ENCODE results near the gene LHX8.
"Not testable (repeated sequence)": the region's sequence is repeated elsewhere in the genome, so short reads cannot be mapped to it uniquely, and the experiment has no call there.

LHX8 gene

GRCh38 chr1:75099581-75099980 is 34.6 kb upstream of the LHX8 start:
- H3K27ac ChIP-seq = no peak overlapping the region
- no peak overlapping the region for H3K4me2 ChIP-seq (ENCODE audit: low read length)
- no peaks in the 10 kb centered on the region for H3K27me3 ChIP-seq (ENCODE audit: control insufficient read depth, insufficient read depth, low read length)
- H3K36me3 ChIP-seq (ENCODE audit: control insufficient read depth, insufficient read depth, low read length) = no peaks in the 10 kb centered on the region
- H2AFZ ChIP-seq = no peak overlapping the region
- no peak overlapping the region for H3K9ac ChIP-seq
- H3K4me1 ChIP-seq = no peaks in the 10 kb centered on the region
- H3K9me3 ChIP-seq (ENCODE audit: control insufficient read depth, low read length) = no peaks in the 10 kb centered on the region
- TF ChIP-seq CTCF (IDR thresholded peaks at IDR 0.05) = no peak
- no peak overlapping the region for H3K4me3 ChIP-seq (ENCODE audit: low read depth, low read length)
- H3K79me2 ChIP-seq = no peaks in the 10 kb centered on the region

- no peaks in the 10 kb centered on the region for H3K4me1 ChIP-seq
- no peak overlapping the region for H2AFZ ChIP-seq
- no peak overlapping the region for H3K27ac ChIP-seq
- no peak overlapping the region for H3K4me2 ChIP-seq (ENCODE audit: low read length)
- H3K79me2 ChIP-seq = no peaks in the 10 kb centered on the region
- no peaks in the 10 kb centered on the region for H3K36me3 ChIP-seq (ENCODE audit: control insufficient read depth, insufficient read depth, low read length)
- no peaks in the 10 kb centered on the region for H3K27me3 ChIP-seq (ENCODE audit: control insufficient read depth, insufficient read depth, low read length)
- TF ChIP-seq CTCF (IDR thresholded peaks at IDR 0.05) = no peak
- no peak overlapping the region for H3K9ac ChIP-seq
- no peak overlapping the region for H3K4me3 ChIP-seq (ENCODE audit: low read depth, low read length)
- no peaks in the 10 kb centered on the region for H3K9me3 ChIP-seq (ENCODE audit: control insufficient read depth, low read length)
These were observed 33.6 kb upstream of the LHX8 start for GRCh38 chr1:75100481-75101092.

- H3K79me2 ChIP-seq; H3K9me3 ChIP-seq (ENCODE audit: control insufficient read depth, low read length); H3K9ac ChIP-seq; H2AFZ ChIP-seq; H3K4me2 ChIP-seq (ENCODE audit: low read length); H3K4me1 ChIP-seq; H3K27ac ChIP-seq; H3K27me3 ChIP-seq (ENCODE audit: control insufficient read depth, insufficient read depth, low read length); H3K4me3 ChIP-seq (ENCODE audit: low read depth, low read length); H3K36me3 ChIP-seq (ENCODE audit: control insufficient read depth, insufficient read depth, low read length): not testable (repeated sequence)
These were observed 21.7 kb upstream of the LHX8 start for GRCh38 chr1:75112362-75112951.

- no peaks in the 10 kb centered on the region for H3K79me2 ChIP-seq
- no peak for TF ChIP-seq CTCF (IDR thresholded peaks at IDR 0.05)
- H2AFZ ChIP-seq = no peak overlapping the region
- no peaks in the 10 kb centered on the region for H3K4me1 ChIP-seq
- H3K36me3 ChIP-seq (ENCODE audit: control insufficient read depth, insufficient read depth, low read length) = no peaks in the 10 kb centered on the region
- no peak overlapping the region for H3K4me3 ChIP-seq (ENCODE audit: low read depth, low read length)
- no peak overlapping the region for H3K9ac ChIP-seq
- H3K27me3 ChIP-seq (ENCODE audit: control insufficient read depth, insufficient read depth, low read length) = peaks cover 4% of the 10 kb centered on the region
- no peak overlapping the region for H3K4me2 ChIP-seq (ENCODE audit: low read length)
- H3K27ac ChIP-seq = no peak overlapping the region
- H3K9me3 ChIP-seq (ENCODE audit: control insufficient read depth, low read length) = no peaks in the 10 kb centered on the region
These were observed 18.5 kb upstream of the LHX8 start for GRCh38 chr1:75115654-75116053.

GRCh38 chr1:75123756-75124155 is 10.4 kb upstream of the LHX8 start:
- H3K9me3 ChIP-seq (ENCODE audit: control insufficient read depth, low read length) = no peaks in the 10 kb centered on the region
- no peak for TF ChIP-seq CTCF (IDR thresholded peaks at IDR 0.05)
- no peak overlapping the region for H3K27ac ChIP-seq
- no peaks in the 10 kb centered on the region for H3K36me3 ChIP-seq (ENCODE audit: control insufficient read depth, insufficient read depth, low read length)
- no peaks in the 10 kb centered on the region for H3K79me2 ChIP-seq
- H3K9ac ChIP-seq = no peak overlapping the region
- H3K4me2 ChIP-seq (ENCODE audit: low read length) = no peak overlapping the region
- no peak overlapping the region for H3K4me3 ChIP-seq (ENCODE audit: low read depth, low read length)
- H3K27me3 ChIP-seq (ENCODE audit: control insufficient read depth, insufficient read depth, low read length) = peaks cover 10% of the 10 kb centered on the region
- H2AFZ ChIP-seq = no peak overlapping the region
- H3K4me1 ChIP-seq = no peaks in the 10 kb centered on the region
